Neutrophil (primary cell): ENCODE data around the gene ANAPC16.

ENCODE experiments used
- H3K27ac ChIP-seq: fragments of 200-600 bp; sonication (generic); 2 replicates; pipeline ENCODE4 v1.5.1; 2016; ENCODE audit warnings: mild to moderate bottlenecking, moderate library complexity
- H3K27me3 ChIP-seq: fragments of 200-600 bp; sonication (generic); 2 replicates; pipeline ENCODE4 v1.6.0; 2016; ENCODE audit warnings: mild to moderate bottlenecking
- H3K36me3 ChIP-seq: fragments of 200-600 bp; sonication (generic); 2 replicates; pipeline ENCODE4 v1.5.1; 2017
- H3K4me1 ChIP-seq, 2 experiments: fragments of 200-600 bp in 1 of 2; sonication (generic) in 1 of 2; 1 replicate in 1 of 2; 2 replicates in 1 of 2; pipeline versions ENCODE4 v1.5.1 to v1.6.1; 2013 to 2016; ENCODE audit warnings: low read depth in 1 of 2, low read length in 1 of 2, mild to moderate bottlenecking in 1 of 2, moderate library complexity in 1 of 2; ENCODE audit not compliant: control insufficient read depth in 1 of 2, insufficient read depth in 1 of 2
- H3K4me3 ChIP-seq, 2 experiments: fragments of 200-600 bp in 1 of 2; sonication (generic) in 1 of 2; 1 replicate in 1 of 2; 2 replicates in 1 of 2; pipeline ENCODE4 v1.5.1; 2013 to 2016; ENCODE audit warnings: low read depth in 1 of 2, low read length in 1 of 2, mild to moderate bottlenecking in 1 of 2, moderate library complexity in 1 of 2
- H3K9me3 ChIP-seq: fragments of 200-600 bp; sonication (generic); 2 replicates; pipeline ENCODE4 v1.5.1; 2016
- TF ChIP-seq, protein P1 (sequence below): fragments of 200-600 bp; sonication (generic); IDR thresholded peaks from 2 replicates; pipeline ENCODE4 v1.5.1; 2016; ENCODE audit warnings: antibody characterized with exemption

ANAPC16 gene

DNA sequence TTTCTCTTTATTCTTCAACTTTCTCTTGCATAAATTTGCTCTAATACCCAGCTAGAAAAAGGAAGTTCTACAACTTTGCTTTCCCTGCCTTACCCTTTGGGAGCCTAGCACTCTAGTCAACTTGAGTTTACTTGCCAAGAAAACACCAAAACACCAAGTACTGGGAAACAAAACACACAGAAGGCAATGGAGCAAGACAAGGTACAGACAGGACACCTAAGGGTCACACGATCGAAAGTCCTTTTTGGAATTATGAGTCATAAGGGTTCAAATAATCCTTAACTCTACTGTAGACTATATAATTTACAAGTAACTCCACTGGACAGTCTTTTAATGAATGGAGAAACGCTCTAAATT is 42.6 kb upstream of the ANAPC16 start:
- no peaks in the 10 kb centered on the region for H3K36me3 ChIP-seq
- peaks cover 15 to 30% of the 10 kb centered on the region in 2 experiments for H3K4me1 ChIP-seq
- TF ChIP-seq, protein P1, sequence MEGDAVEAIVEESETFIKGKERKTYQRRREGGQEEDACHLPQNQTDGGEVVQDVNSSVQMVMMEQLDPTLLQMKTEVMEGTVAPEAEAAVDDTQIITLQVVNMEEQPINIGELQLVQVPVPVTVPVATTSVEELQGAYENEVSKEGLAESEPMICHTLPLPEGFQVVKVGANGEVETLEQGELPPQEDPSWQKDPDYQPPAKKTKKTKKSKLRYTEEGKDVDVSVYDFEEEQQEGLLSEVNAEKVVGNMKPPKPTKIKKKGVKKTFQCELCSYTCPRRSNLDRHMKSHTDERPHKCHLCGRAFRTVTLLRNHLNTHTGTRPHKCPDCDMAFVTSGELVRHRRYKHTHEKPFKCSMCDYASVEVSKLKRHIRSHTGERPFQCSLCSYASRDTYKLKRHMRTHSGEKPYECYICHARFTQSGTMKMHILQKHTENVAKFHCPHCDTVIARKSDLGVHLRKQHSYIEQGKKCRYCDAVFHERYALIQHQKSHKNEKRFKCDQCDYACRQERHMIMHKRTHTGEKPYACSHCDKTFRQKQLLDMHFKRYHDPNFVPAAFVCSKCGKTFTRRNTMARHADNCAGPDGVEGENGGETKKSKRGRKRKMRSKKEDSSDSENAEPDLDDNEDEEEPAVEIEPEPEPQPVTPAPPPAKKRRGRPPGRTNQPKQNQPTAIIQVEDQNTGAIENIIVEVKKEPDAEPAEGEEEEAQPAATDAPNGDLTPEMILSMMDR = no peak
- no peak overlapping the region for H3K27ac ChIP-seq
- H3K4me3 ChIP-seq = no peak overlapping the region
- H3K27me3 ChIP-seq = no peaks in the 10 kb centered on the region
- H3K9me3 ChIP-seq = no peaks in the 10 kb centered on the region

DNA sequence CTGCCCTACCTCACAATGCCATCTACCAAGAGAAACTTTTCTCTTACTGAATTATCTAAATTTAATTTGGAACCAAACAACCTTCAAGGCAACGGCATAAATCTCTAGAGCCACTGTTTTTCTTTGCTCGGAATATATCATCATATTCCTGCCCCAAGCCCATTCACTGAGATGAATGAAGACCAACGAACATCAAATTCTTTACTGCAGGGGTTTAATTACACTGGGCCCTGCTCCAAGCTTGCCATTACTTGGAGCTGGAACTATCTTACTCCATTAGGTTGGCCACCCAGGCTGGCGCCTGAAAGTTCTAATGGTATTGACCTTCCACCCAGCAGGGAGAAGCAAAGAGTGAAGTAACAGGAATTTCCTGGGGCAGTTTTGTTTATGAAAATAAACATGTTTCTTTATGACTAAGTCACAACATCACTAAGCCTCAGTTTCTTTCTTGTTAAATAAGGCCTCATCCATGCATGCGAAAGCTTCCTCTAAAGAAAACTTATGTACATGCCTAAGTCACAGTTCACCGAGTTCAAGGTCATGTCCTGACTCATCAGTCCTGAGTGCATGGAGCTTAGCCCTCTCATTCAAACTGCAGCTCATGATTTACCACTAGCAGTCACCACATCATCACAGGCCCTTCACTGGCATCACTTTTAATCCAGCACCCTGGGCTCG is 42.1 kb upstream of the ANAPC16 start:
- H3K27ac ChIP-seq = no peak overlapping the region

DNA sequence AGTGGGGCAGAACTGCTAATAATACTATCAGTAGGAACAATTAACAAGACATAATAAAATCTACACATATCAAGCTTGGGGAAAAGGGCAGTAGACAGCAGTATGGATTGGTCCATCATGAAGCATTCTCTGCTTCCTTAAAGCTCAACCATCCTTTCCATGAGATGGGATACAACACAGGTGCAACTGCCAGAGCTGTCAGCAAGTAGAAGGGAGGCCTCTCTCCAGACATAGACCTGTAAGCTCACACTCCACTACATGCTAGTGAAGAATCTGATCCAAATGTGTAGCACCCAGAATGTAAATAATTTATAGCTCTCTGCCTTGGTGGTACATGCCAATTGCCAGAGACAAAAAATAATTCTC is 41.5 kb upstream of the ANAPC16 start:
- peaks cover 15 to 30% of the 10 kb centered on the region in 2 experiments for H3K4me1 ChIP-seq
- H3K36me3 ChIP-seq = peaks cover 3% of the 10 kb centered on the region
- H3K27ac ChIP-seq = no peak overlapping the region
- H3K27me3 ChIP-seq = no peaks in the 10 kb centered on the region
- H3K4me3 ChIP-seq = no peak overlapping the region
- H3K9me3 ChIP-seq = no peaks in the 10 kb centered on the region
- TF ChIP-seq, protein P1 = no peak

More for the DNA sequence above, 42.1 kb upstream of the ANAPC16 start:
- Histone ChIP-seq H3K9me3 (no peaks in the 10 kb centered on the region), H3K4me3 (no peak overlapping the region), H3K4me1 (peaks cover 15 to 30% of the 10 kb centered on the region in 2 experiments), H3K36me3 (peaks cover 3% of the 10 kb centered on the region), H3K27me3 (no peaks in the 10 kb centered on the region)
- TF ChIP-seq, protein P1 = no peak

DNA sequence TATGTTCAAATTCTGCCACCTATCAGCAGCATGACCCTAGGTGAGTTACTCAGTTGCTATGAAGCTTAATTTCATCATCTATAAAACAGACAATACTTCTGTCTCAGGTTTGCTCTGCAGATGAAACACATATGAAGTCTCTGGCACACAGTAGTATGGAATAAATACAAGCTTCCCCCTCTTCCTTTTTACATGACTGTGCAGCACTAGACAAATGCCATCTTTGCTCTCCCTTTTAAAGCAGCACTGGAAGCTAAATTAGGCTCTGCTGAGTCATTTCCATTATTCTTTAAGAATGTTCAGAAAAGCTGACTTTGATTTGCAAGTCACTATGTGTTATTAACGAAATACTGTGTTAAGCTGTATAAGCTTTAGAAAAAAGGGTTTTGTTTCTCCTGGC is 40.7 kb upstream of the ANAPC16 start:
- Histone ChIP-seq H3K4me1 (peaks cover 15 to 30% of the 10 kb centered on the region in 2 experiments), H3K9me3 (no peaks in the 10 kb centered on the region), H3K4me3 (no peak overlapping the region), H3K36me3 (peaks cover 3% of the 10 kb centered on the region), H3K27me3 (no peaks in the 10 kb centered on the region), H3K27ac (no peak overlapping the region)
- TF ChIP-seq, protein P1 = no peak

DNA sequence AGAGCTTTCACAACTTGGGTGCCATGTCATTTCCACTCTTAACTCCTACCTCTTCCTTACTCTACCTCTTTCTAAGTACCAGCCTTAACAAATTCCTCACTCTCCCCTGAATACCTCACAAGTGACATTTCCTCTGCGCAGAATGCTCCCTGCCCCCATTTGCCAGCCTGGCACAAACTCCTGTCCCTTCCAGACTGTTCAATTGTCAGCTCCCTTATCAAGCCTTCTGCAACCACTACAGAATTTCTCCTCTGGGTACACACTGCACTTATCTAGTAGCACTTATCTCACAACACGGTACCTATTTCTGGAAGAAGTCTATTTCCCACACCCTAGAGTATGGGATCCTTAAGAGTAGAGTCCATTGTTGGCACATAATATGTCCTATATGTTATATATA is 39.1 kb upstream of the ANAPC16 start:
- Histone ChIP-seq H3K36me3 (peaks cover 3% of the 10 kb centered on the region), H3K4me1 (peaks cover 15 to 30% of the 10 kb centered on the region in 2 experiments), H3K27me3 (no peaks in the 10 kb centered on the region), H3K9me3 (no peaks in the 10 kb centered on the region), H3K27ac (no peak overlapping the region), H3K4me3 (no peak overlapping the region)
- TF ChIP-seq, protein P1 = no peak
